Psoas muscle (tissue), 8 donors: ENCODE results near the gene APOB. TPM values are rescaled to one million over a fixed set of nuclear protein-coding genes. Genes with fewer than 3 reads are reported as not detected.
"Not testable (repeated sequence)": the region's sequence is repeated elsewhere in the genome, so short reads cannot be mapped to it uniquely, and the experiment has no call there.

ENCODE experiments used
- ATAC-seq, 4 donors: fragments of 200-7000 bp; cut with Tn5 transposase; one replicate each; pipeline ENCODE4 v1.9.1; 2020; ENCODE audit warnings: moderate library complexity in 3 of 4, mild to moderate bottlenecking in 2 of 4
- DNase-seq, 2 donors: peaks; one replicate each; pipeline ENCODE4 v3.0.0-alpha.2; 2020
- H3K27ac ChIP-seq: fragments of 200-600 bp; one replicate; pipeline ENCODE4 v1.8.0; 2022
- H3K27me3 ChIP-seq, 3 donors: fragments of 200-600 bp in 1 of 3; one replicate each; pipeline versions ENCODE4 v1.6.1 to v1.8.0; 2013 to 2022; ENCODE audit warnings: low read length in 2 of 3, mild to moderate bottlenecking in 2 of 3, moderate library complexity in 1 of 3; ENCODE audit not compliant: insufficient read depth in 3 of 3
- H3K36me3 ChIP-seq, 2 donors: fragments of 200-600 bp in 1 of 2; one replicate each; pipeline versions ENCODE4 v1.6.1 to v1.8.0; 2013 to 2022; ENCODE audit warnings: low read depth in 1 of 2, mild to moderate bottlenecking in 1 of 2, moderate library complexity in 1 of 2; ENCODE audit not compliant: insufficient read depth in 1 of 2
- H3K4me1 ChIP-seq: fragments of 200-600 bp; one replicate; pipeline ENCODE4 v1.8.0; 2022
- H3K4me3 ChIP-seq: fragments of 200-600 bp; one replicate; pipeline ENCODE4 v1.8.0; 2022; ENCODE audit warnings: mild to moderate bottlenecking
- H3K9me3 ChIP-seq: fragments of 200-600 bp; one replicate; pipeline ENCODE4 v1.8.0; 2022
- WGBS, 3 donors: extraction: QIAGEN DNeasy Blood & Tissue Kit; methylation state at CpG; one replicate each; pipeline versions ENCODE4 v1.1.6 to v1.1.7; 2013; 5-methylcytosine and 5-hydroxymethylcytosine counted together
- intact Hi-C, 2 donors: fragments of 100-400 bp; cut with DNase I; formaldehyde crosslinking; loops; one replicate each; pipeline versions ENCODE4 v1.11.0 to v1.14.2; 2022
- polyA plus RNA-seq, 3 donors: library from polyadenylated mRNA; stranded (reverse); fragments of 200-250 nt; gene quantifications; one replicate each; pipeline ENCODE4 v1.2.3, GENCODE V29; 2013
- total RNA-seq, 4 donors: library from RNA; stranded (reverse); fragmentation: NEBNext Ultra II Directional in 2 of 4; extraction: Animal tissue kit (Norgen Biotek cat#: 25700) in 2 of 4; gene quantifications; one replicate each; pipeline versions ENCODE4 v1.2.1 to v1.2.4, GENCODE V29; 2021 to 2023
- TF ChIP-seq, protein P1 (sequence below): fragments of 200-600 bp; IDR thresholded peaks from one replicate; pipeline ENCODE4 v1.8.0; 2022; ENCODE audit warnings: antibody characterized with exemption
- donor health status: healthy with polysubstance abuse.
- donor health status: DM: no; HTN: no; CAD: no; lungs with moderate emphysema.
- donor health status: Bipolar disorder and iron deficiency.
- donor health status: healthy.
- donor health status: DM: yes; HTN: yes; CAD: no.
- donor health status: DM: no; HTN: no; CAD: no.
- donor health status: DM: no; HTN: no; CAD: no.
- donor health status: DM: yes; HTN: yes; CAD: no.

The APOB gene
- total and polyA plus RNA-seq, 7 donors: 0.03 to 0.64 (median 0.34) TPM

DNA sequence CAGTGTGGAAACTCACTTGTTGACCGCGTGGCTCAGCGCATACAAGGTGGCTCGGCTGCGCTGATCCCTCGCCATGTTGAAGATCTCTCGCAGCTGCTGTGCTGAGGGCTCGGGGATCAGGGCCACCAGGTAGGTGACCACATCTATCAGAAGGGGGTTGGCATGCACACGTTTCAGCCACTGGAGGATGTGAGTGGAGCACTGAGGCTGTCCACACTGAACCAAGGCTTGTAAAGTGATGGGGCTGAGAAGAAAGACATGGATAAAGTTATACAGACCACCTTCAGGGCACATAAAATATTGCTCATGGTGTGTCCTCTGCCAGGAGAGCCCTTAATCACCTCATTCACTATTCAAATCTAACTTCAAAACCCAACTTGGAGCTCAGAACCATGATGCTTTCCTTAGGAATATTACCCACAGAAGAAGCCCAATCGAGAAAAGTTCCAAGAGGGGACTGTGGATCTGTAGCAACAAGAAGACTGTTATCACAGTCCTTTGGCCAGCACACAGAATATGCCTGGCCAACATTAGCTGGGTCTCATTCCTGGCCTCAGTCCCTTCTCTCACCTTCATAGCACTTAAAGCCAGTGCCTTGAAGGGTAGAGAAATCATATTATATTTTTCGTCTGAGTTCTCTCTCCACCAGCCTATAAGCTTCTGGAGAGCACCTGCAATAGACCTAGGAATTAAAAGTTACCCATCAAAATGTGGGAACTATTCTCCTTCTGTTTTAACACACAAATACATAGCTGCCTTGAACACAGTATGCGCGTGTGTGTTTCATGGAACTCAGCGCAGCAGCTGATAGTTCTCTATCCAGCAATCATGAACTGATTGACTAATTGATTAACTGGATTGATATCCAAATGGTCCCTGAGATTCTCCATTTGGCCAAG lies 11.3 kb downstream of the APOB start:
- intact Hi-C loops: no loop called here
- Histone ChIP-seq H3K4me3 (no peak overlapping the region), H3K27me3 (no peaks in the 10 kb centered on the region), H3K27ac (no peak overlapping the region), H3K9me3 (no peaks in the 10 kb centered on the region), H3K4me1 (no peaks in the 10 kb centered on the region), H3K36me3 (no peaks in the 10 kb centered on the region)
- no peak for DNase-seq
- no peak for ATAC-seq
- TF ChIP-seq, protein P1, sequence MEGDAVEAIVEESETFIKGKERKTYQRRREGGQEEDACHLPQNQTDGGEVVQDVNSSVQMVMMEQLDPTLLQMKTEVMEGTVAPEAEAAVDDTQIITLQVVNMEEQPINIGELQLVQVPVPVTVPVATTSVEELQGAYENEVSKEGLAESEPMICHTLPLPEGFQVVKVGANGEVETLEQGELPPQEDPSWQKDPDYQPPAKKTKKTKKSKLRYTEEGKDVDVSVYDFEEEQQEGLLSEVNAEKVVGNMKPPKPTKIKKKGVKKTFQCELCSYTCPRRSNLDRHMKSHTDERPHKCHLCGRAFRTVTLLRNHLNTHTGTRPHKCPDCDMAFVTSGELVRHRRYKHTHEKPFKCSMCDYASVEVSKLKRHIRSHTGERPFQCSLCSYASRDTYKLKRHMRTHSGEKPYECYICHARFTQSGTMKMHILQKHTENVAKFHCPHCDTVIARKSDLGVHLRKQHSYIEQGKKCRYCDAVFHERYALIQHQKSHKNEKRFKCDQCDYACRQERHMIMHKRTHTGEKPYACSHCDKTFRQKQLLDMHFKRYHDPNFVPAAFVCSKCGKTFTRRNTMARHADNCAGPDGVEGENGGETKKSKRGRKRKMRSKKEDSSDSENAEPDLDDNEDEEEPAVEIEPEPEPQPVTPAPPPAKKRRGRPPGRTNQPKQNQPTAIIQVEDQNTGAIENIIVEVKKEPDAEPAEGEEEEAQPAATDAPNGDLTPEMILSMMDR: no peak
- WGBS, 3 donors: 89 to 90% (median 90%) methylated on average over 14 of the region's 14 CpGs

DNA sequence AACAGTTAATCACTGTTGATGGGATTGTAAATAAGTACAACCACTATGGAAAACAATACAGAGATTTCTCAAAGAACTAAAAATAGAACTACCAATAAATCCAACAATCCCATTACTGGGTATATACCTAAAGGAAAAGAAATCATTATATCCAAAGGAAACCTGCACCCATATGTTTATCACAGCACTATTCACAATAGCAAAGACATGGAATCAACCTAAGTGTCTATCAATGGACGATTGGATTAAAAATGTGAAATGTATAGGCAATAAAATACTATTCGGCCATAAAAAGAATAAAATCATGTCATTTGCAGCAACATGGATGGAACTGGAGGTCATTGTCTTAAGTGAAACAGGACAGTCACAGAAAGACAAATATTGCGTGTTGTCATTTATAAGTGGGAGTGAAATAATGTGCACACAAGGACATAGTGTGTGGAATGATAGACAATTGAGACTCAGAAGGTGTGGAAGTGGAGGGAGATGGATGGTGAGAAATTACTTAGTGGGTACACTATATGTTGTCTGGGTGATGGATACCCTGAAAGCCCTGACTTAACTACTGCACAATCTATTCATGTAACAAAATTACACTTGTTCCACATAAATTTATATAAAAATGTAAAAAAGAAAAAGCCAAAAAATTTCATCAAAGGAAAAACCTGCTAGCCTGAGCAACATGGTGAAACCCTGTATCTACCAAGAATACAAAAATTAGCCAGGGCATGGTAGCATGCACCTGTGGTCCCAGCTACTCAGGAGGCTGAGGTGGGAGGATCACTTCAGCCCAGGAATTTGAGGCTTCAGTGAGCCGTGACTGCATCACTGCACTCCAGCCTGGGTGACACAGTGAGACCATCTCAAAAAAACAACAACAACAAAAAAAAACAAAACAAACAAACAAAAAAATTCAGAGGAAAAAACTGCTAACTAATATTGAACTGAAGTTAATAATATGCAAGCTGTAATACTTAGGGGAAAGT lies 12.6 kb downstream of the APOB start:
- no peak for DNase-seq
- TF ChIP-seq, protein P1: no peak
- intact Hi-C loops: no loop called here

DNA sequence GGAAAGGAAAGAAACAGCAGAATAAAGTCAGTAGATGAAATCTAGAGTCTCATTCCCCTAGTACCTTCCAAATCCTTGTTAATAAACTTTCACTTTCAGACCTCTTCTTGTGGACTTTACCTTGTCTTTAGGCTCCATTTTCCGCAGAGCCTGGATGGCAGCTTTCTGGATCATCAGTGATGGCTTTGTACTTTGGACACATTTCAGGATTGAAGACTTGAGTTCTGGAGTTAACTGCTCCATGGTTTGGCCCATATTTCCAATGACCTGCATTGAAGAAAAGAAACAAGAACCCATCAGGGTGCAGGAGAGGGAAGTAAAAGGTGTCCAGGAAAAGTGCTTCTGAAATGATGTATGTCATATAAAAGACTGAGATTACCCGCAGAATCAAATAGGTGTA lies 14.4 kb downstream of the APOB start:
- Histone ChIP-seq H3K36me3 (no peaks in the 10 kb centered on the region), H3K27me3 (no peaks in the 10 kb centered on the region), H3K4me3 (no peak overlapping the region), H3K9me3 (no peaks in the 10 kb centered on the region), H3K4me1 (no peaks in the 10 kb centered on the region), H3K27ac (no peak overlapping the region)
- 94 to 100% (median 95%) methylated on average over 2 of the region's 2 CpGs for WGBS, 3 donors
- ATAC-seq (no peak), DNase-seq (no peak)
- TF ChIP-seq, protein P1: no peak
- intact Hi-C loops: no loop called here

More for the DNA sequence above, 12.6 kb downstream of the APOB start:
- H3K4me1 ChIP-seq: no peaks in the 10 kb centered on the region
- no peaks in the 10 kb centered on the region for H3K36me3 ChIP-seq
- ATAC-seq: no peak
- H3K4me3 ChIP-seq: no peak overlapping the region
- no peaks in the 10 kb centered on the region for H3K27me3 ChIP-seq
- WGBS, 3 donors: 82 to 89% (median 86%) methylated on average over 4 of the region's 4 CpGs
- no peak overlapping the region for H3K27ac ChIP-seq
- no peaks in the 10 kb centered on the region for H3K9me3 ChIP-seq

DNA sequence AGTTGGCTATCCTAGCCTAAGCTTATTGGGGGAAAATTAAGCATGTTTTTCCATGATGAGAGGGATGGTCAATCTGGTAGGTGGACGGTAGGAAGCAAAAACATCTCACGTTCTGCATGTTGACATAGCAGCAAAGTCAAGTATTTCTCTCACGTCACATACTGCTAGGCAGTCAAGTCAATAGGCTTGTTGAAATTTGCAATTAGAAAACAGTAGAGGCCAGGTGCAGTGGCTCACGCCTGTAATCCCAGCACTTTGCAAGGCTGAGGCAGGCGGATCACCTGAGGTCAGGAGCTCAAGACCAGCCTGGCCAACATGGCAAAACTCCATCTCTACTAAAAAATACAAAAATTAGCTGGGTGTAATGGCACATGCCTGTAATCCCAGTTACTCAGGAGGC lies 14.9 kb downstream of the APOB start:
- 87 to 93% (median 90%) methylated on average over 5 of the region's 5 CpGs for WGBS, 3 donors
- H3K4me1 ChIP-seq, intact Hi-C loops, DNase-seq, ATAC-seq, H3K27ac ChIP-seq, H3K27me3 ChIP-seq, H3K36me3 ChIP-seq, H3K4me3 ChIP-seq, H3K9me3 ChIP-seq: not testable (repeated sequence)
